ENCODE data around the gene JSRP1. TPM values are rescaled to one million over a fixed set of nuclear protein-coding genes. Genes with fewer than 3 reads are reported as not detected.

The JSRP1 gene
- total and polyA plus RNA-seq, 2 of the 8 experiments (the other 6 are each of a cell fraction or from before 2014, with no cell fraction given): 0.24 to 0.56 TPM

DNA sequence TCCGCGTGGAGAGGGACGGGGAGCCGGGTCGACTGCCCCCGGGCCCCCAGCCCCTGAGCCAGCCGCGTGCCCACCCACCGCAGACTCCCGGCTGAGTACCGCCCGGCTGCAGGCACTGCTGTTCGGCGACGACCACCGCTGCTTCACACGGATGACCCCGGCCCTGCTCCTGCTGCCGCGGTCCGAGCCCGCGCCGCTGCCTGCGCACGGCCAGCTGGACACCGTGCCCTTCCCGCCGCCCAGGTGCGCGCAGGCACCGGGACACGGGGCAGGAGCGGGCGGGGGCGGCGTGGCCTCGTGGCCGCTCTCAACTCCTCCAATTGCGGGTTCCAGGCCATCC lies 5.5 kb downstream of the JSRP1 start:
- Histone ChIP-seq H2BK5ac (ENCODE audit: low read depth, low read length) (no peak overlapping the region), H3K4me1 (replicated peaks in 1 of 4; ENCODE audit: control insufficient read depth in 3 of 4, insufficient read depth in 4 of 4, low read length in 3 of 4) (peaks cover 0 to 4% (median under 1%) of the 10 kb centered on the region in 4 experiments; a peak in 3 of 7 replicates), H4K20me1 (replicated peaks in 1 of 2; ENCODE audit: control insufficient read depth in 1 of 2, insufficient read depth in 2 of 2, low read length in 2 of 2) (peaks cover 8 to 14% of the 10 kb centered on the region in 2 experiments), H3K36me3 (ENCODE audit: control insufficient read depth in 2 of 4, insufficient read depth in 4 of 4, low read length in 3 of 4) (peaks cover 7 to 21% (median 16%) of the 10 kb centered on the region in 4 experiments; a peak in 7 of 8 replicates), H4K8ac (ENCODE audit: extremely low read depth, insufficient read depth, low read length) (no peak overlapping the region), H3K9ac (replicated peaks in 1 of 4; ENCODE audit: extremely low read depth in 1 of 4, low read depth in 3 of 4, low read length in 3 of 4) (no peak overlapping the region), H4K5ac (ENCODE audit: insufficient read length, low read depth, low read length) (no peak overlapping the region), H3K23me2 (ENCODE audit: low read depth, low read length) (peaks cover 12% of the 10 kb centered on the region; the same call in 1 of the 2 replicates), H3K4ac (replicated peaks; ENCODE audit: insufficient read length, low read depth, low read length) (no peak overlapping the region), H3K4me2 (ENCODE audit: insufficient read depth in 1 of 2, low read depth in 2 of 2, low read length in 2 of 2) (no peak overlapping the region), H3K18ac (ENCODE audit: extremely low read depth, low read length) (no peak overlapping the region), H2BK20ac (ENCODE audit: low read length) (no peak overlapping the region), H2BK120ac (replicated peaks; ENCODE audit: low read depth, low read length) (no peak overlapping the region), H3K4me3 (ENCODE audit: extremely low read depth in 1 of 4, insufficient read depth in 2 of 4, low read depth in 3 of 4, low read length in 4 of 4) (no peak overlapping the region), H2AFZ (ENCODE audit: low read length) (no peak overlapping the region), H3K79me1 (ENCODE audit: low read depth, low read length) (no peaks in the 10 kb centered on the region; the same call in 1 of the 2 replicates), H3K9me3 (ENCODE audit: insufficient read depth in 2 of 2, low read depth in 1 of 2, low read length in 1 of 2) (no peaks in the 10 kb centered on the region; a peak in 1 of 4 replicates), H3K79me2 (ENCODE audit: control insufficient read depth in 1 of 2, insufficient read depth in 2 of 2, low read length in 2 of 2) (no peaks in the 10 kb centered on the region; a peak in 1 of 4 replicates), H2BK15ac (ENCODE audit: low read length) (no peak overlapping the region), H3K27ac (ENCODE audit: low read depth, low read length) (no peak overlapping the region), H3K23ac (ENCODE audit: insufficient read length) (no peak overlapping the region), H3K14ac (ENCODE audit: insufficient read length) (no peak overlapping the region), H3K56ac (replicated peaks; ENCODE audit: insufficient read length, low read depth, low read length) (no peak overlapping the region), H2BK12ac (ENCODE audit: low read depth, low read length) (no peak overlapping the region), H3K27me3 (replicated peaks in 1 of 4; ENCODE audit: control insufficient read depth in 3 of 4, extremely low read depth in 1 of 4, insufficient read depth in 3 of 4, low read length in 3 of 4) (peaks cover 0 to 23% (median 12%) of the 10 kb centered on the region in 4 experiments; a peak in 6 of 7 replicates), H2AK5ac (ENCODE audit: low read depth, low read length) (no peak overlapping the region), H4K91ac (replicated peaks; ENCODE audit: insufficient read length, low read length) (no peak overlapping the region)
- FAIRE-seq: no peak
- peak in 1 of 2 experiments; percentile 62 for DNase-seq (ENCODE audit: low read depth in 1 of 2, low spot score in 2 of 2)
- WGBS, 2 experiments (ENCODE audit: extremely low coverage in 1 of 2, insufficient coverage in 1 of 2, insufficient read length in 1 of 2, insufficient replicate concordance in 2 of 2, low coverage in 1 of 2, low lambda C conversion rate in 2 of 2, missing lambda C conversion rate in 1 of 2): 95% methylated on average over 19 of the region's 40 CpGs; no CpG with 5 or more reads in 1 of the 2 experiments
- ChIA-PET POLR2A (ENCODE audit: partially characterized antibody) (interaction anchor here (0.9 to 18.7 kb wide), 6 partner anchors 9 to 103 kb away, joined by 4 to 330 read pairs (median 56); partner anchors contain the start of genes PLEKHJ1 and SF3A2), CTCF (ENCODE audit: partially characterized antibody) (no interaction called here)
- no peak for TF ChIP-seq CREB1 (IDR thresholded peaks at IDR 0.05)
- no peak for TF ChIP-seq KDM1A (IDR thresholded peaks at IDR 0.05; ENCODE audit: borderline replicate concordance, low read length)
- no peak for TF ChIP-seq SUZ12 (IDR thresholded peaks at IDR 0.05; ENCODE audit: low read length)
- TF ChIP-seq SP2 (IDR thresholded peaks at IDR 0.05; ENCODE audit: low read length): no peak
- no peak for TF ChIP-seq TAF1 (IDR thresholded peaks at IDR 0.05; ENCODE audit: low read depth, low read length)
- TF ChIP-seq RAD21 (IDR thresholded peaks at IDR 0.05 in 1 of 2, conservative IDR thresholded peaks at IDR 0.05 in 1 of 2; ENCODE audit: low read depth in 2 of 2, low read length in 2 of 2): no peak
- no peak for TF ChIP-seq SIRT6 (IDR thresholded peaks at IDR 0.05; ENCODE audit: low read length)
- TF ChIP-seq CHD2 (IDR thresholded peaks at IDR 0.05; ENCODE audit: low read length): no peak
- TF ChIP-seq RFX5 (IDR thresholded peaks at IDR 0.05; ENCODE audit: borderline replicate concordance, low read depth, low read length): no peak
- TF ChIP-seq, protein P1, sequence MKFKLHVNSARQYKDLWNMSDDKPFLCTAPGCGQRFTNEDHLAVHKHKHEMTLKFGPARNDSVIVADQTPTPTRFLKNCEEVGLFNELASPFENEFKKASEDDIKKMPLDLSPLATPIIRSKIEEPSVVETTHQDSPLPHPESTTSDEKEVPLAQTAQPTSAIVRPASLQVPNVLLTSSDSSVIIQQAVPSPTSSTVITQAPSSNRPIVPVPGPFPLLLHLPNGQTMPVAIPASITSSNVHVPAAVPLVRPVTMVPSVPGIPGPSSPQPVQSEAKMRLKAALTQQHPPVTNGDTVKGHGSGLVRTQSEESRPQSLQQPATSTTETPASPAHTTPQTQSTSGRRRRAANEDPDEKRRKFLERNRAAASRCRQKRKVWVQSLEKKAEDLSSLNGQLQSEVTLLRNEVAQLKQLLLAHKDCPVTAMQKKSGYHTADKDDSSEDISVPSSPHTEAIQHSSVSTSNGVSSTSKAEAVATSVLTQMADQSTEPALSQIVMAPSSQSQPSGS (IDR thresholded peaks at IDR 0.05; ENCODE audit: low read length): no peak
- TF ChIP-seq ASH2L (IDR thresholded peaks at IDR 0.05; ENCODE audit: low read length): no peak
- no peak; the same call in 1 of the 2 replicates for TF ChIP-seq POLR2AphosphoS5 (IDR thresholded peaks at IDR 0.05; ENCODE audit: low read depth, low read length)
- no peak for TF ChIP-seq CBX5 (IDR thresholded peaks at IDR 0.05; ENCODE audit: low read depth, low read length)
- TF ChIP-seq CEBPB (IDR thresholded peaks at IDR 0.05; ENCODE audit: low read depth, low read length): no peak
